Tongue (tissue), 2 donors: ENCODE results near the gene CCNF. TPM values are rescaled to one million over a fixed set of nuclear protein-coding genes. Genes with fewer than 3 reads are reported as not detected.
"Not testable (repeated sequence)": the region's sequence is repeated elsewhere in the genome, so short reads cannot be mapped to it uniquely, and the experiment has no call there.

Source experiments
- DNase-seq: peaks from one replicate; pipeline ENCODE4 v3.0.0-alpha.2; 2015
- total RNA-seq: library from RNA; depleted of rRNA; stranded (reverse); fragments of >200 nt; gene quantifications from one replicate; pipeline ENCODE4 v1.2.3, GENCODE V29; 2014

CCNF gene
- total RNA-seq, 1 donor from 2014 or later: 9.3 TPM

GRCh38 chr16:2471653-2472487 is 42.6 kb downstream of the CCNF start:
- DNase-seq: no peak

GRCh38 chr16:2472488-2472864 is 43.2 kb downstream of the CCNF start:
- DNase-seq: no peak

GRCh38 chr16:2472885-2473445 is 43.7 kb downstream of the CCNF start:
- DNase-seq: no peak

- DNase-seq: no peak
These were observed 44.2 kb downstream of the CCNF start for GRCh38 chr16:2473446-2473926.

- DNase-seq: peak; percentile 53
These were observed 45.0 kb downstream of the CCNF start for GRCh38 chr16:2473999-2474876.

GRCh38 chr16:2474877-2475412 is 45.7 kb downstream of the CCNF start, which contains the start of gene TBC1D24:
TBC1D24 (plus strand) TSS chr16:2475127; CDS start chr16:2496149, 21,022 bp downstream.
- DNase-seq: peak; percentile 95

GRCh38 chr16:2475413-2476344 is 46.4 kb downstream of the CCNF start:
- no peak for DNase-seq

GRCh38 chr16:2476345-2476720 is 47.1 kb downstream of the CCNF start:
- no peak for DNase-seq

GRCh38 chr16:2476741-2477140 is 47.5 kb downstream of the CCNF start:
- DNase-seq: no peak

GRCh38 chr16:2477327-2477726 is 48.1 kb downstream of the CCNF start:
- DNase-seq: no peak

GRCh38 chr16:2478279-2478678 is 49.0 kb downstream of the CCNF start:
- DNase-seq: no peak

- DNase-seq: not testable (repeated sequence)
These were observed 50.7 kb downstream of the CCNF start for GRCh38 chr16:2479996-2480395.

GRCh38 chr16:2480948-2481347 is 51.7 kb downstream of the CCNF start:
- no peak for DNase-seq

- no peak for DNase-seq
These were observed 52.4 kb downstream of the CCNF start for GRCh38 chr16:2481676-2482075.

GRCh38 chr16:2482249-2482648 is 53.0 kb downstream of the CCNF start:
- peak; percentile 71 for DNase-seq

- peak; percentile 90 for DNase-seq
These were observed 53.7 kb downstream of the CCNF start for GRCh38 chr16:2482708-2483534.

- no peak for DNase-seq
These were observed 55.0 kb downstream of the CCNF start for GRCh38 chr16:2483939-2484897.

- no peak for DNase-seq
These were observed 55.8 kb downstream of the CCNF start for GRCh38 chr16:2484898-2485508.
